NK-92 (cell line): ENCODE measurements around the gene NALCN.

ENCODE experiments used
- DNase-seq: peaks from one replicate; lab custom pipeline; 2025; ENCODE audit not compliant: unreplicated experiment; lab: John Stamatoyannopoulos, UW

The NALCN gene

DNA sequence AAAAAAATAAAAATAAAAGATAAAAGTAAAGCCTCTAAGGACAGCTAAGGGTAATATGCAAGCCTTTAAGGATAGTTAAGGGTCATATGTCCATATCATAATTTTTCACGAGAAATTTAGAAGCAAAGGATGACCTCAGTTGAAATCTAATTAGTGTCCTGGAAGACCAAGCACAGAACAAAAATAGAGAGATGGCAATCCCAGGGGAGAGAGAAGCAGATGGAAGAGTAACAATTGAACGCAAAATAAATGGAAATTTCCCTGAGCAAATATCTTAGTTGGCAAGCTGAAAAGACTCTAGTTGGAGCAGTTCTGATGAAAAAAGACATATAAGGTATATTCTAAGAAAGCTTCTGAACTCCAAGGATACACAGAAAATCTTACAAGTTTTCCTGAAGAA, 275.4 kb downstream of the NALCN start:
- DNase-seq = no peak

DNA sequence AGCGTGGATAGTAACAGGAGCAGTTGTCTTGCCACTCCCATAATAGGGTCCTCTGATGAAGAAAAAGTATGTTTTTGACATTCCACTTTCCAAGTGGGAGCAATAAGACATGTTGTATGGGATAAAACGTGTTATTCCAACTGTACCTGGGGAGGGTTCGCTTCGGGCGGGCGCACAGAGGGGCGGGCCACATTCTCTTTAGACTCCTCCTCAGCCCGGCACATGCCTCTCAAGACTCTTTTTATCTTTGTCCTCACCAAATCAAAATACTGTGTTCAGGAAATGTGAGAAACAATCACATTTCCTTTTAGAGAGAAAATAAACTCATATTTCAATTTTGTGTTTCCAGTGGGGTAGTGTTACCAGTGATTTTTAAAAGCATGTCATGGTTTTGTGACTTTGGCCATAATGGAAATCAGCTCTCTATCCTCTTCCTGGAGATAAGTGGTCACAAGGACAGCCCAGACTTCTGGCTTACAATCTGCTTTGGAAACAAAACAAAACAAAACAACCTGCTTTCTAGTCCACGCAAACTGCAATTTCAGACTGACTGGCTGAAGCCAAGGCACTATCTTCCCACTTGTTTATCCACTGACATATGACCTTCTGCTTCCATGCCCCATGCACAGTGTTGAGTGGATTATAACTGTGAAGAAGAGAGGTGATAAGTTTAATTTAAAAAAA, 276.1 kb downstream of the NALCN start:
- no peak for DNase-seq

DNA sequence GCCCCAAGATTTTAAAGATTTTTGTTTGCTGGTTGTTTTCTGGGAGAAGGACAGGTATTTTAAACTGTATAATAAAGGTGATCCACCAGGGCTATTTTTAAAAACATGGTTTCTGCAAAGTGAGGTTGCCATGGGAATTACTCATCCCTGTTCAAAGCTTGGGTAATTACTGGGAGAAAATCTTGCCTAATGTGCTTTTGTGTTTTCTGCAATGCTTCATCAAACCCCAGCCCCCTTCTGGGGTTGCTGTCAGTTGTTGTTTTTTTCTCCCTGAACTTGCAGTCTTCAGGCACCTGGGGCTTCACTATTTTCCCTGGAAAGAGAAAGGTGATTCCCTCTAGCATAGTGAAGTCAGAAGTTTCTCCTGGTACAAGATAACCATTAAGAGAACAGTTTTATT, 277.2 kb downstream of the NALCN start:
- DNase-seq = no peak

DNA sequence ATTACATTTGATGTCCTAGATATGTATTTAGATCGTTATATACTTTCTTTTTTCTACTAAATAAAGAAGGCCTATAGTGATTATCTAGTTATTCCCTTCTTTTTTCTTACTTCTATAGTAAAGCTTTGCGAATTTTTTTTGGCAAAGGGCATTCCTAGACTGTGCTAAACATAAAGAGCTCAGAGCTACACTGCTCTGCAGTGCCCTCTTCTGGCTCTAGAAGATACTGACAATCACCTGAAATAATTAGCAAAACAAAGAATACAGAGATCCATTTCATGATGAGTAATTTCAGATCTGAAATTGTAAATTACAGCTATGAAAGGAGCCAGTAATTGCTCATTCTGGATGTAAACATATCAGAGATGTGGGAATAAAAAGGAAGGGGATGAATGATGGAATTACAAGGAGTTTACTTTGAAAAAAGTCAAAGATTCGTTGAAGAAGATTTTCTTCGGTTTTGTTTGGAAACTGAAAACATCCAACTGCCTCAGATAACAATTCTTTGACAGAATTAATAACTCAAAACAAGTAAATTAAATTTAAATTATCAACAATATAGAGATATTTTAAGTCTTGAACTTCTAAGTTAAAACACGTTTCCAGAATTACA, 288.5 kb downstream of the NALCN start:
- no peak for DNase-seq

DNA sequence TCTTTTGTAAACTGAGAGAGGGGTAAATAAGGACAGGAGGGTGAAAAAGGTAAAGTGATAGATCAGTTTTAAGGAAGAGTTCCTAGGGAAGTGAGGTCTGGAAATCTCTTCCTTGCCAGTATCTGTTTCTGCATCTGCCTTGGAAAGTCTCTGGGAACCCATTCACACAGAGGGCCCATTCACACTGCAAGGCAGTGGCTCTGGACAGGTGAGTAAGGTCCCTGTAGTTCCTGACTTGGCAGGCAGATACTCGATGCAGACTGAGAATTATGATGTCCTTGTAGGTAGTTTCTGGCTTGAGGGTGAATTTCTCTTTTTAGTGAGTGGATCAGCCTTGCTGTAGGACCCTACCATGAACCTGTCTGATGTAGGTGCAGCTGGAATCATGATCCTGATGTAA, 293.3 kb downstream of the NALCN start:
- no peak for DNase-seq

DNA sequence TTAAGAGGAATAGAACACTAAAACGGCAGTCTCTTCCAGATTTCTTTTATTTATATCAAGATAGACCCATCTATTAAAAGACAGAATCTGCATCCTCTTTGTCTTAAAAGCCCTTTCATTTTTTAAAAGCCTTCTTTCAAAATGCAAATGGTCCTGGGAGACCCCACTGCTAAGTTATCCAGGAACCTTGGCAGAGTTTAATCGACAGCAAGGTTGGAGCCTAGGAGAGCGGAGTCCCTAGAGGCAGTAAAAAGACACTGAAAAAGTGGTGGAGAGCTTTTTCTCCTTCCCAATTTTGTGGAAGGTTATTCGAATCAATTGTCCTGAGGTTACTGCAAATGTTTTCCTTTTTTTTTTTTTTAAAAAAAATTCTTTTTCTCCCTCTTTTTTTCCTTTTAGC, 294.7 kb downstream of the NALCN start:
- DNase-seq = no peak

DNA sequence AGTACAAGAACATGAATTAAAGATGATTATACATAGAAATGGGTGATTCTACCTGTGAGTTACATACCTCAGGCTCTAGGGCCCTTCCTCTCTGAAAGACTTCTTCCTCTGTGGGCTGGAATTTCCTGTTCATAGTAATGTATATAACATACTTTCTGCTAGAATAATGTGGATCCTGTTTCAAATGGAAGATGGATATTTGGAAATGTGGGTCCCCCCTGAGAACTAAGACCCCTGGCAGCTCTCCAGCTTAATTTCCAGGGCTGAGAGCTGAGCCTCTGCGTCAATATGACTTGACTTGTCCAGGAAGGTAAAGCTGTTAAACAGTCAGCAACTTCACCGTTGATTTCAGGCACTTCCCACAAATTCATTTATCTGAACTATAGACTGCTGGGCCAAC, 296.3 kb downstream of the NALCN start:
- no peak for DNase-seq

DNA sequence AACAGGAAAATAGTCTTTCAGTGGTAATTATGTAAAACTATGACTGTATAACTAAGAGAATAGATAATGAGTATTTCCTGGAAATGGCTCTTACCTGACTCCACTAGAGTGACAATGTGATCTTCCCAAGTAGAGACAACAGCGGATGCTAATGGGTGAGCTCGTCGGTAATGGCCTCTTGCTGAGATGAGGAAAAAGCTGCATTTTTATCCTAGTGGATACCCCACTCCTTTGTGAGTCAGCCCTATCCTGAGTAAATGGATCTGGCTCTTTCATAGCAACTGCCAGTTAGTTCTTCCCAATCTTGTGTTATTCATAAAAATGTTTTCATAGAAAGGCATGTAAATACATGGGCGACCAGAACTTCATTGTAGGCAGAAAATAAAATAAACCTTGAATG, 299.5 kb downstream of the NALCN start:
- DNase-seq = no peak

DNA sequence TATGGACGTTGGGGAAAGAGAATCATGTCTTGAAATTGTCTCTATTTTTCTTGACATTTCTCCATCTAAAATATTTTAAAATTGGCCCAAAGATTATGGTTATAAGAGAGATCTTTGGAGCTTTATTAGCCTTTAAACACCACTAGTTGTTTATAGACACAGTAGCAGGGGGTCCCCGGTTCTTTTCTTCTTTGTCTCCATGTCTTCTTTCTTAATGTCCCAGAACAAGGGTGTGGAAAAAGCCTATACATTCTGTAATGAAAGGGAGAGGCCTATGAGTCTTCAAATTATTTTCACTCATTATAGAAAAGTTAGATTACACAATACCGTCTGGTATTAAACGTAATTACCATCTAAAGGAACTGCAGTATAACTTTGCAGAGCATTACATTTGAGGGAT, 300.0 kb downstream of the NALCN start:
- no peak for DNase-seq

DNA sequence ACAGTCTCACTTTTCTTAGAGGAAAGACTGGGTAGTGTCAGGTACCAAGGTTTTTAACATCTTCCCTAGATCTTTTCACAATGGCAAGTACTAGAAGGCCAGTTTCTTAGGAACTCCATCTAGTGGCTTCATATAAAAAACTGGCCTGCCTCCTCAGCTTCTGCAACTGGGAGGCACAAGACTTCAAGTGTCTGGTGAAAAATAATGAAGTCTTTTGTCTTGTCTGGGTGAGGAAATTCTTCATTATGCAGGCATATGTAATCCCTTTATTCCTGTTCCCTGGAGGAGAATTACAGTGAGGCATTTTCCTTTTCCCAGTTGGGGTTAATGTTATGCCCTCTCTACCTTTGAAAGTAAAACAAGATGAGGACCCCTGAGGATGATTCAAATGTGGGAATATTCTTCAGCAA, 300.5 kb downstream of the NALCN start:
- DNase-seq = no peak

DNA sequence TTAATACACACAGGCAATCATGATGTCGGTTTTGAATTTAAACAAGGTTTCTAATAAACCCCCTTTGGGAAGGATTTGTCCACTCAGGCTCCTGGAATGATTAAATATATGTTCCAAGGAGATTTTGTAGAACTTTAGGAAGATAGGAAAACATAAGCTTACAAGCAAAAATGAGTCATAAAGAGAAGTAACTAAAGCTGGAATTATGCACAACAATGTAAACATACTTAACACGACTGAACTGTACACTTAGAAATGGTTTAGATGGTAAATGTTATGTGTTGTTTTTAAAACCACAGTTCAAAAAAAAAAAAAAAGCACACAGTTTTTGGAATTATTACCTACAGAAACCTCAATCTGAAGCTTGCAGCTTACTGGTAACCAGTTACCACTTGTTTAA, 304.4 kb downstream of the NALCN start:
- DNase-seq = no peak

DNA sequence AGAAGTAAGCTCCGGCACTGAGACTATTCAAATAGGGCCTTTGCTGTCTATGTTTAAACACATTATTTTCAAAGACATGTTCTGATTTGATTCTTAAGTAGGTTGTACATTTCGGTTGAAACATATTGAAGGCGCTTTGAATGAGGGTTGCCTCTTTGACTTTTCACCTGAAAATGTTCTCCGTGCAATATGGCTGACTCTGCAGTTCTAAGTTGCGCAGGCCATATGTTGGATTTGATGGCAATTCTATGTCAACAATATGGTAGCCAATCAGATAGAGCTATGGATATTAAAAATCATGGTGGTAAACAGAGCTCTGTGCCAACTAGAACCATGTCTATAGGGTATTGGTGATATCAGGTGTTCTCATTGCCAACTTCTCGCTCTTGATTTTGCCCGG, 307.3 kb downstream of the NALCN start:
- DNase-seq = no peak

DNA sequence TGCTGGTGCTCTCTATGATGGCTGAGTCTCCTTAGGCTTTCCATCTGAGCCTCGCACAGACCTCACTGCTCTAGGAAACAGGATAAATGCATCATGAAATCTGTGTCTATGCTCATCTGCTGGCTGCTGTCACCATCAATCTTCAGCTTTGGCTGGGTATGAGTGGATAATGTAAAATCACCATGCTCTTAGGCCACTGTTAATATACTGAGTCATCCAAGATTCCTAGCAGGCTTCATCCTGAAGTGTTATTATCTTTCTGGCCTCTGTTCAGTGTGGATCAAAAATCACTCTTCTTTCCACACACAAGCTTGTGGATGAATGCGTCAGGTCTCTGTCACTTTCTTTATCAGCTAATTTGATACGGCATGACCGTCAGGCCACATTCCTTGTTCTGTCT, 317.4 kb downstream of the NALCN start:
- DNase-seq = no peak

DNA sequence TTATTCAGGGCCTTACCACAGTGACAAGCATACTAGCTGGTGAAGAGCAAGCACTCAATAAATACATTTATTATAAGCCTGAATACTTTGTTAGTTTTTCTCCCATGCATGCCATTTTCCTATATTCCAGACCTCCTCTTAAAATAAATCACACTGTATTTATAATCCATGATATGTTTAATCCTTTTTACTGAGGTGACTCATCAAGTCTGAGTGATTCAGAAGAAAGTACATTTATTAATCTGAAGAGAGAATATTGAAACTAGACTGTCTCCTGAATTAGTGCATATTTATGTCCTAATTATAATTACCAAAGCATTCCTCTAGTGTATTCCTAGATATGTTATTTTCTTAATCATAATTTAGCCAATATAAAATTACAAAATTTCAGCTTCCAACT, 323.3 kb downstream of the NALCN start:
- DNase-seq = no peak

DNA sequence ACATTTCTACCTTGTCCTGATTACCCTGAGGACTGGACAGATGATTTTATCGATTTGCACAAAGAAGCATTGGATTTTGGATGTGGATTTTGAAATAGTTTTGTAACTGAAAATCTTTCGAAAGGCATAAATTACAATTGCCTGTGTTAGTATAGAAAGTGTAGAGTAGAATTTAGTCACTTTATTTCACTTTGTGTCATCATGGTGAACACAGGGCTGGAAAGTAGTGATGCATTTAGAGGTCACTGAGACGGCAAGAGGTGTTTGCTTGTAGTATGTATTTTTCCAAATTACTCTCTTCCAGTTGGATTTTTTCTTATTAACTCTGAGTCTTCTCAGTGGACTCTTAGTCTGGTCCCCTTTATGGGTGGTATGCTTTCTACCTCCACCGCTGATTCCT, 326.0 kb downstream of the NALCN start:
- DNase-seq = no peak

DNA sequence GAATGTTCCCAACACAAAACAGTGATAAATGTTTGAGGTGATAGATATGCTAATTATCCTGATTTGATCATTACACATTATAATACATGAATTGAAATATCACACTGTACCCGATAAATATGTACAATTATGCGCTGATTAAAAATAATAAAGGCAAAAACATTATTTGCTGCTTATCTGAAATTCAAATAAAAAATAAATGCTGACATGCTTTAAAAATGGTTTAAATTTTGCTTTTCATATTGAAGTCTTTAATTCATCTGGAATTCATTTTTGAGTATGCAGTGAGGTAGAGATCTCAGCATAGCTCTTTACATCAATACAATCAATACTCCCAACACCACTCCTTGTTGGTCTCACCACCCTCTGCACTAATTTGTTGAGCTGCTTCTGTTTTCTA, 330.8 kb downstream of the NALCN start:
- DNase-seq = no peak

DNA sequence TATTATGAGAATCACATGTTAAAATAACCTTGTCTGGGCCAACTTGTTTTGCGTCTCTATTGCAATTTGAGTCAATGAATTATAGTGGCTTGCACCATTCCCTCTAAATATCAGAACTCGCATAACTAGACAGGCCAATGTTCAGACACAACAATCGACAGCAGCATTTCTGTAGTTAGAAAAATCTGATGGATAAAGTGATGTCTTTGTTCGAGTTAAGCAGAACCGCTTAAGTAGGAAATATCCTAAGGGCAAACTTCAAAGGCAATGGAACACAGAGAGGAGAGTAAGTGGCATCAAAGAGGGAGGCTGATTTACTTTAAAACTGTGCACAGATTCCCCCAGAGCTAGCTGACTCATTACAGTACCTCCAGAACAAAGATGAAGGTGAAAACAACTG, 333.9 kb downstream of the NALCN start:
- no peak for DNase-seq

DNA sequence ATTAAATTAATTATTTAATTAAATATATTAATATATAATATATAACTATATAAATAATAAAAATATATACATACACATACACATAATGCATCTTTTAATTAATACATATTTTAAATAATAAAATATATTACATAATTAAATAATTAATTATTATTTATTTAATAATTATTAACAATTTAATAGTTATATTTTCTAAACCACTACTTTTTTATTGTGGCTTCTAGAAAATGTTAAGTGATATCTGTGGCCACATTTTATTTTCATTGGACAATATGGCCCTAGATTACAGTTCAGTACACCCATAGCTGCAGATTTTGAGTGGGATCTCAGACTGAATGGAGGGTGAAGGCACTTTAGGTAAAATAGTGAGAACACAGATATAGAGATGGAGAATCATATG, 335.7 kb downstream of the NALCN start:
- no peak for DNase-seq

DNA sequence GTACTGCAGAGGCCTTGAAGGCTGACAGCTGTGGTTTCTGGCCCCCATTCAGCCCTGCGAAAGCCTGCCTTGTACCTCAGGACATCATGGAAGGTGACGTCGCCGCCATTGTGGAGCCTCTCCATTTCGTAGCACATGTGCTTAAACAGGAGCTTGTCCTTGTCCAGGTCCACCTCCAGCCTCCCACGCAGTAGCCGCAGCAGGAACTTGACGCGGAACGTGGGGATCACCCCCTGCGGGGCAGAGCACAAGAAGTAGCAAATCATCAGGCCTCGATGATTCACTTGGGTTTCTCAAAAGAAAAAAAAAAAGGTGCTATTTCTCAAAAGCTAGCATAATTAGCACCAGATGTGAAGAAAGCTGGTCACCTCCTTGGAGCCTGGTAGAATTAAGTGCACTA, 351.0 kb downstream of the NALCN start:
- no peak for DNase-seq

DNA sequence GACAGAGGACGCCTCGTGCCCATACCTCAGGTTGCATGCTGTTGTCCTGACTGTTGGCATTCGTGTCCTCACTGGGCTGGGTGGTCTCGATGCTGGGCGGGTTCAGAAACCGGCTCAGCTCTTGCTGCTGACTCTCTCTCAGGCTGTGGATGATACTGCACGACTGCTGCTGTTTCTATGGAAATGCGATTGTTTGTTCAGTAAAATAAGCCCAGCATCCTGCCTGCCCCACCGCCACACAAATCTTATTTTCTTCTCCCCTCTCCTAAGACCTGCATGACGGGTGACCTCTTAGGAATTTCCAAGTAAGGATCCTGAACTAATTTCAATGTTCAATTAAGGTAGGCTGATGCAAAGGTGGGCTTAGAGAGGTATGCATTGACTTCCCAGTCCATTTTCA, 356.5 kb downstream of the NALCN start:
- no peak for DNase-seq

DNA sequence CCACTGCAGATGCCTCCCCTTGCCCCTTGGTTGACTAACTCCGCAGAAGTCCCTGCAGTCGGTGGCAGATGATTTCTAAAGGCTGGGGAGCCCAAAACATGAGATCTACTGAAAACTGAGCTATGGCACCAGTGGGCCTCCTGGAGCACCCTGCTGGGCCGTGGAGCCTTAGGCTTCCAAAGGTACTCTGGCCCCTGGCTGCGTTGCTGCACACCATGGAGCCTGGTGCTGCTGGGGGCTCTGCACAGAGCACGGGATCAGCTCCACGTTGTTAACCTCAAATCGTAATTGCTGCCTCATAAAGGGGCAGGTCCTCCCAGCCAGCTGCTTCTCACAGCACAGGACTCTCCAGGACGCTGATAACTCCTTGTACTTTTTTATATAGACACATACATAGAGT, 357.5 kb downstream of the NALCN start:
- DNase-seq = no peak

DNA sequence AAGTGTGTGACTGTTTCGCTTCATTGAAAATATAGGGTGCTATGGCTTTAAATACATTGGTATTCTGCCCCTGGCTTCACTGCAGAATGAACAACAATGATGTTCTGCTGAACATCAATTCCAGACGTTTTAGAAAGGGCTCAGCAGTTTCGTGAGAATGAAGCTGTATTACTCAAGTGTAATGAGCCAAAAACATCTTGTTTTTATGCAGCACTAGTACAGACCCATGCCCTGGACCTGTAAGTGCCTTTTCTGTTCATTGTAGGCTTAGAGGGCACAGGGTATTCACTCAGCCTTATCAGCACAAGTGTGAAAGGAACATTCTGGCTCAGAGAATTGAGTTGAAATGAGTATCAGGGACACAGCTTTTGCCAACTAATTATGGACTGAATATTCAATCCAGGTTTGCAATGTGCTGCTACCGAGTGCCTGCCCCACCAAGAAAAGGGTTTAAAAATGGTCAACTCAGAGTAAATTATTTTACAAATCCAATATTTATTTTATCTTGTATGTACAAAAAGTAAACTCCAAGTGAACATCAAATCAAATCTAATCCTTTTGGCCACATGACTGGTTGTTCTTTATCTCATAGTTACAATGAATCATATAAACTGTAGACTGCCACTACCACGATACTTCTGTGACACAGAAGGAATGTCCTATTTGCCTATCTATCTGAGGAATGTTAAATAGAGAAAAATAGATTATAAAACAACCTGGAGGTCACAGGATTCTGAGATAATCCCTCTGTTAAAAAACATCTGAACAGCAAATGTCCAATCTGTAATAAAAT, 362.8 kb downstream of the NALCN start:
- DNase-seq = no peak
